HG03520 (cell line): ENCODE measurements around the gene RAG2.
"Not testable (repeated sequence)": the region's sequence is repeated elsewhere in the genome, so short reads cannot be mapped to it uniquely, and the experiment has no call there.

ENCODE experiments used
- ATAC-seq: cut with Tn5 transposase; IDR thresholded peaks from one replicate; pipeline ENCODE4 v1.9.1; 2021; ENCODE audit warnings: mild to moderate bottlenecking, moderate library complexity; ENCODE audit not compliant: unreplicated experiment

RAG2 gene

GRCh38 chr11:36557390-36557789, 40.6 kb downstream of the RAG2 start:
- not testable (repeated sequence) for ATAC-seq

GRCh38 chr11:36550385-36551115, 47.5 kb downstream of the RAG2 start:
- ATAC-seq: no peak
